GM12864 (cell line): ENCODE measurements around the gene CRTAP.

Experiments used
- DNase-seq: peaks from one replicate; pipeline ENCODE4 v3.0.0-alpha.2; 2011; ENCODE audit warnings: low read depth
- H3K4me3 ChIP-seq: 2 replicates; pipeline ENCODE4 v1.5.1; 2011; ENCODE audit warnings: mild to moderate bottlenecking, low read depth, low read length, control low read depth
- TF ChIP-seq, protein P1 (sequence below): IDR thresholded peaks from 2 replicates; pipeline ENCODE4 v1.5.1; 2011; ENCODE audit warnings: low read depth, mild to moderate bottlenecking, moderate library complexity, low read length, control low read depth, inconsistent platforms; ENCODE audit errors: missing control alignments

The CRTAP gene

DNA sequence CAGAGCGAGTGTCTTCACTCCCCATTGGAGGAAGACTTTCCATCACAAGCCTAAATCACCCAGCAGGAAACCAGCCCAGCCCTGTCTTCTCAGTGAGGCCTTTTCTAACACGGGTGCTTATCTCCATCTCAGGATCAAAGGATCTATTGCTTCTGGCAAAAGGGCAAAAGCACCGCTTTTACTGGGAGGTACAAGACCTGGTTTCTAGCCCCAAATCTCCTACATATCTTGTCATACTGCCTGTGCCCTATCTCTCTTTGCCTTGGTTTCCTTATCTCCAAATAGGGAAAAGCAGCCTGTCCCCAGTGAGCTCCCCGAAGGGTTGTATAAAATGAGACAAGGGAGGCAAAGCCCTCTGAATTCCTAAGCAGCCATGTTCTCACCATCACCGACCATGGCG is 22.1 kb upstream of the CRTAP start:
- no peak overlapping the region for H3K4me3 ChIP-seq
- TF ChIP-seq, protein P1, sequence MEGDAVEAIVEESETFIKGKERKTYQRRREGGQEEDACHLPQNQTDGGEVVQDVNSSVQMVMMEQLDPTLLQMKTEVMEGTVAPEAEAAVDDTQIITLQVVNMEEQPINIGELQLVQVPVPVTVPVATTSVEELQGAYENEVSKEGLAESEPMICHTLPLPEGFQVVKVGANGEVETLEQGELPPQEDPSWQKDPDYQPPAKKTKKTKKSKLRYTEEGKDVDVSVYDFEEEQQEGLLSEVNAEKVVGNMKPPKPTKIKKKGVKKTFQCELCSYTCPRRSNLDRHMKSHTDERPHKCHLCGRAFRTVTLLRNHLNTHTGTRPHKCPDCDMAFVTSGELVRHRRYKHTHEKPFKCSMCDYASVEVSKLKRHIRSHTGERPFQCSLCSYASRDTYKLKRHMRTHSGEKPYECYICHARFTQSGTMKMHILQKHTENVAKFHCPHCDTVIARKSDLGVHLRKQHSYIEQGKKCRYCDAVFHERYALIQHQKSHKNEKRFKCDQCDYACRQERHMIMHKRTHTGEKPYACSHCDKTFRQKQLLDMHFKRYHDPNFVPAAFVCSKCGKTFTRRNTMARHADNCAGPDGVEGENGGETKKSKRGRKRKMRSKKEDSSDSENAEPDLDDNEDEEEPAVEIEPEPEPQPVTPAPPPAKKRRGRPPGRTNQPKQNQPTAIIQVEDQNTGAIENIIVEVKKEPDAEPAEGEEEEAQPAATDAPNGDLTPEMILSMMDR, result no peak
- DNase-seq, result no peak

DNA sequence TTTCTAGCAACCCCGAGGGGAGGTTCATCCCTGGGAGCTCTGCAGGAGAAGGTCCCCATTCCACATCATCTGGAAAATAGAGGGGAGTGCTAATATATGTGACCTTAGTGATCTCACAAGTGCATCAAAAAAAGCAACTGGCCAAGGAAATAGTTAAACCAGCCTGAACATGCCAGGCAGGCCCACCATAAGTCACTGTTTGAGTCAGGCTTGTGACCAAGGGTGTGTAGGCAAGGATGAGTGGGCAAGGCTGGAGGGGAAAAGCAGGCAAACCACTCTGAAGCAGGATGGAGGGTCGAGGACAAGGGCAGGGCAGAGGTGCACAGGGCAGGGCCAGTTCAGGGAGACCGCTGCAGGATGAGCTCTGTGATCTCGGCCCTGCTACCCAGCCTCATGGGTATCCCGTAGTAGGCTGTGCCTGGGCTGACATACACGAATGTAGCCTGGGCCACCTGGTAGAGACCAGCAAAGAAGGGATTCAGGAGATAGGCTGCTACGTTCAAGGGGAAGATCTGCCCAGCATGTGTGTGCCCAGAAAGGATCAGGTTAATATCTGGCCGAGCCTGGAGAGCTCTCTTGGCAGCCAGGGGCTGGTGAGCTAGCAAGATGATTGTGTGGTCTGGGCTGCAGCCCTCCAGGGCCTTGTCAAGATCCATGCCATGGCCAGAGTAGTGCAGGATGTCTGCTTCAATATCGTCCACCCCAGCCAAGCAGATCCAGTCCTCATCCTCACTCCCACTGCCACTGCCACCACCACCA is 21.1 kb upstream of the CRTAP start:
- no peak for DNase-seq
- no peak overlapping the region for H3K4me3 ChIP-seq

DNA sequence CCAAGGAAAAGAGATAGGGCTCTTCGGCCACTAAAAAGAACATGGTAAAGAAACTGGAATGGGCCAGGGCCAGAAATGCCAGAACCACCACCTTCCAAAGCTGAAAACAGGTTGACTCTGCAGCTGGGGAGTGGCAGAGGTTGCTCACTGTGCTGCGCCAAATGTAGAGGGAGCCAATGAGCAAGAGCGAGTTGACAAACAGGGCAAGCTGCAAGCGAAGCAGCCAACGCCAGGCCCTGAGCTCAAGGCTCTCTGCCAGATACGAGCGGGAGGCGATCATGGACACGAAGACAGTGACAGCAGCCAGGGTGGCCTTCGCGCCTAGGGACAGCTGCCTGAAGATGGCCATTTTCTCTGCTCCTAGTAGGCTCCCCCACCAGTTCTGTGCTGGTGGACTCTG is 20.0 kb upstream of the CRTAP start:
- no peak overlapping the region for H3K4me3 ChIP-seq
- TF ChIP-seq, protein P1, result no peak
- no peak for DNase-seq

More for the DNA sequence above, 21.1 kb upstream of the CRTAP start:
- TF ChIP-seq, protein P1, result no peak

DNA sequence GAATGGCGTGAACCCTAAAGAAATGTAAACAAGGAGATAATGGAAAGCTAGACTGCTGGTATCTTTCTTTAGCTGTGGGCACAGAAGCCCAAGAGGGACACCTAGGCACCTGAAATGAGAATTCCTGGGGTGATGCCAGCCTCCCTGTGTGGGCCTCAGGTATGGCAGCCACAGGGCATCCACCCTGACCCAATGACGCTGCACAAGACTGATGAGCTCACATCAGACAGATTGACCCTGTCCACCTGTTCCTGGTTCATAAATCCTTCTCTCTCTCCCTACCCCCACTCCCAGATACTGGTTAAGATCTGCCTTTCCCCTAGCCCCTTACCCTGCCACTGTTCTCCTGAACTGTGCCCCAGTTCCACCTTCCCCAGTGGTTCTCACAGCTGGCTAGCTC is 18.4 kb upstream of the CRTAP start:
- no peak for DNase-seq
- TF ChIP-seq, protein P1, result no peak
- peak overlapping the region; percentile 84 for H3K4me3 ChIP-seq

DNA sequence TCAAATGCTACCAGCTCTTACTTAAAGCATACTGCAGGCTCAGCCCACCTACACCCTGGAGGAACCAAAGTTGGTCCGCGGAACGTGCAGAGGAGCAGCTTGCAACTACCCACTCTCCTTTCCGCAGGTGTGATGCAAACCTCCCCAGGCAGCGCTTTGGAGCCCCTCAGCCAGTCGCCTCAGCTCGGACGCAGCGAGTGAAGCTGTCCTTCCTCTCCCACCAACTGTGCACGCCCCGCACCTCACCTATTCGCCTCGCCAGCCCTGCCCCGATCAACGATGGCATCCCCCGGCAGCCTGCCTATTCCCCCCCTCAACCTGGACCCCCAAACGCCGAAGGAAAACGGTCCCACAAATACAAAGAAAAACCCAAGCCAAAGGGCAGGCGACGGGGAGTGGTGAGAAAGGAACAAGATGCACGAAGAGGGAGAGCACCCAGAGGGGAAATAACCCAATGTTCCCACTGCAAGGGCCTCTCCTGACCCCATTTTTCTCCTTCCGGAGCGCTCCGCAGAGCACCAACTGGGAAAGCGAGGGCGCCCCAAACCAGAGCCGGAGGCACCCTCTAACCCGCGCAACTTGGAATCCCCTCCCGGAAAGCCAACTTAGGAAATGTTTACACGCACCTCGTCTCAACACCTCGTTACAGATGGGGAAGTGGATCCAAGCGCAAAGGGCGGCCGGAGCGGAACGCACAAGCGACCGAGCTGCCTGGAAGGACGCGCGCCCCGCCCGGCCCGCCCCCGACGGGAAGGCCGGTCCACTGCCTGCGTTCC is 17.5 kb upstream of the CRTAP start:
- peak overlapping the region; percentile 84 for H3K4me3 ChIP-seq
- no peak for DNase-seq
- TF ChIP-seq, protein P1, result no peak

DNA sequence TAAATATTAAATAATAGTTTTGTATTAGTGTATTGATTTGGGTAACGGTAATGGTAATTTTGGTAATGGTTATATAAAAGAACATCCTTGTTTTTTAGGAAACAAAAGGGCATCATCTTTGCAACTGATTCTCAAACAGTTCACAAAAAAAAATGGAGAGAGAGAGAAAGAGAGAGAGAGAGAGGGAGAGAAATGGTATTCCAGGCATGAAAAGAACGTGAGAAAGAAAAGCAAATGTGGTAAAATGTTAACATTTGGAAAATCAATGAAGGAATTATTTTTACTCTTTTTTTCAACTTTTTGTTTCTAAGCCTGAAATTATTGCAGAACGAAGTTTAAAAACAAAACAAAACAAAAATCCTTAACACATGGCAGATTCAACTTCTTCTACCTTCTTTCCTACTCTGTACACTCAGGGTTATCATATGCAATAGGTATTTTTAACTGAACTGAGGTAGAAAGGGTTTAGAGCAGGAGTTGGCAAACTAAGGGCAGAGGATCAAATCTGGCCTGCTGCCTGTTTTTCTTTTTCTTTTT is 14.6 kb upstream of the CRTAP start:
- TF ChIP-seq, protein P1, result no peak
- no peak overlapping the region for H3K4me3 ChIP-seq
- no peak for DNase-seq

DNA sequence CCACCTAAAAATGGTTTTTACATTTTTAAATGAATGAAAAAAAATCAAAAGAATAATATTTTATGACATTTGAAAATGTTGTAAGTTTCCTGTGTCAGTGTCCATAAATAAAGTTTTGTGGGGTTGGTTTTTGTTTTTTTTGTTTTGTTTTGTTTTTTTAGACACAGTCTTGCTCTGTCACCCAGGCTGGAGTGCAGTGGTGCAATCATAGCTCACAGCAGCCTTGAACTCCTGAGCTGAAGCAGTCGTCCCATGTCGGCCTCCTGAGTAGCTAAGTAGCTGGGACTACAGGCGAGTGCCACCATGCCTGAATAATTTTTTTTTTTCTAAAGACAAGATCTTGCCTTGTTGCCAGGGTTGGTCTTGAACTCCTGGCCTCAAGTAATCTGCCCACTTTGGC is 14.1 kb upstream of the CRTAP start:
- TF ChIP-seq, protein P1, result no peak

More for the DNA sequence above, 14.1 kb upstream of the CRTAP start:
- DNase-seq, result no peak
- H3K4me3 ChIP-seq, result no peak overlapping the region
